ENCODE data around the gene KIF18B.

Gene KIF18B

GRCh38 chr17:44904001-44904984 is 43.3 kb downstream of the KIF18B start:
- FAIRE-seq = no peak

DNA sequence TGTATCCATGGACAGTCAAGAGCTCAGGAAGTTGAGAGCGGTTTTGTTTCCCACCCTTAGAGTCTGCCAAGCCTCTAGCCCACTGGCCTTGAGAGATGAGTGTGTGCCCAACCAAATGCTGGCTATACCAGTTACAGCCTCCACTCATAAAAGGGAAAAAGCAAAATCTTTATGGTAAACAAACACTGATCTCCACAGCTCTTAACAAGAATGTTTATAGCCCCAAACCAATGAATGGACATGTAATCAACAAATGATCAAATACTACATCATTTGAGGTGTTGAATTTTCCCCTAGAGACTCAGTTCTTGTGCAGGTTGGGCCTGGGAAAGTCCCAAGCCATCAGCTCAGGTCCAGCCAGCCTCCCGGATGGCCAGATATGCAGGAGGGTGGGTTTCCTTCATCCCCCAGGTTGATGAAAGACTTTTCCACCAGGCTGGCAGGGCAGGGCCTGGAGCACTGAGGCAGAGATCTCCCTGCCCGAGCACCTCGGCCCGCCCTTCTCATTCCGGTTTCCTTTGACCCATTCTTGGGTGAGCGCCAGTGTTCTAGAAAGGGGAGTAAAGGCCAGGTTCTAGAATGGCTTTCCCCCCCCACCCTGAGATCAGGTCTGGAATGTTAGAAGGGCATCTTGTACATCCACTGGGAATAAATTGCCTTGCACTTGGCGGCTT is 44.4 kb downstream of the KIF18B start:
- no peak for FAIRE-seq

GRCh38 chr17:44902135-44902760 is 45.3 kb downstream of the KIF18B start:
- FAIRE-seq = no peak

DNA sequence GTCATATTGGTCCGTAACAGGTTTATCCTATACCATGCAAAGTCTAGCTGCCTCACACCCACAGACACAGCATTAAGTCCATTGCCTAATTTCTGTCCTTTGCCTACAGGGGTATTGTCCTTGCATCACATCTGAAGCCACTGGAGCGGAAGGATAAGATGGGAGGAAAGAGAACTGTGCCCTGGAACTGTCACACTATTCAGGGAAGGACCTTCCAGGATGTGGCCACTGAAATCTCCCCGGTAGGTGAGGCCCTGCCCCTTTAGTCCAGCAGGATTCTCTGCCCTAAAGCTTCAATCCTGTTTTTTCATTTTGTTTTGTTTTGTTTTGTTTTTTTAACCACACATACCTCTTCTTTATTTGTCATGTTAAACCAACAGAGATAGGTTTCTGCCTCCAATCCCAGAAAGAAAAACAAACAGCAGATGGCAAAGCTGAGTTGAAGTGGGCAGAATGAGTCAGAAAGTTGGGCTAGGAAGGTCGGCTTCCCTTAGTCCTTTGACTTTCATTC is 46.1 kb downstream of the KIF18B start:
- FAIRE-seq = no peak

GRCh38 chr17:44900894-44901293 is 46.7 kb downstream of the KIF18B start:
- FAIRE-seq = no peak

DNA sequence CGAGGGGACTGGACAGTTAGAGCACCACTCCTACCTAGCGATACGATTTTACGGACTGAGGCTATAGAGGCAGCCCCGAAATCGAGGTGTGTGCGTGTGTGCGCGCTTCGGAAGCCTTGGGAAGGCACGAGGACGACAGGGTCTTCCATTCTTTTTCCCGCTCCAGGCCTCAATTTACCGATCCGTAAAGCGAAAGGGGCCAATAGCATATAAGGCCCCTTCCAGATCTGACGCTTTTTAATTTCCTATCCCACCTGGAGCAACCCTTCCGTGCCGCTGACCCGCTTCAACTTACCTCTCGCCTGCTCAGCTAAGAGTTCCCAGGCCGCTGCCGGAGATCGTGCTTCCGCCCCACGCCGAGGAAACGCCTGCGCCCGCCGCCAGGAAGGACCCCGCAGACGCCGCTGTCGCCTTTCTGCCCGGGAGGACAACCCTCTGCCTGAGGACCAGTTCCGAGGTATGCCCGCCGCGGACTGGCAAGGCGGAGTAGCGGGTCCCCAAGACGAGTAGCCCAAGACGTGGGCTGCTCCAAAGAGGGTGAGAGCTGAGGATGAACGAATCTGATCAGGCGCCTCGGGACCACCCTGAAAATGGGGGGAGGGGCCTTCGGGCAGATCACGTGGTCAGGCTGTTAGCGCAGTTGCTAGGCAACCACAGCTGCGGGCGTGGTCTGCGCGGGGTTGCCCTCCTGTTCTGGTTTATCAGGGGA is 48.3 kb downstream of the KIF18B start, which contains the start of gene EFTUD2:
Gene EFTUD2, minus strand, starts transcription at position 372 of the 709 bp plus-strand sequence. CDS start 4,924 bp downstream, outside the sequence.
- no peak for FAIRE-seq

GRCh38 chr17:44898768-44899073 is 48.9 kb downstream of the KIF18B start:
- FAIRE-seq = no peak

GRCh38 chr17:44894642-44895041 is 52.9 kb downstream of the KIF18B start:
- FAIRE-seq = no peak

DNA sequence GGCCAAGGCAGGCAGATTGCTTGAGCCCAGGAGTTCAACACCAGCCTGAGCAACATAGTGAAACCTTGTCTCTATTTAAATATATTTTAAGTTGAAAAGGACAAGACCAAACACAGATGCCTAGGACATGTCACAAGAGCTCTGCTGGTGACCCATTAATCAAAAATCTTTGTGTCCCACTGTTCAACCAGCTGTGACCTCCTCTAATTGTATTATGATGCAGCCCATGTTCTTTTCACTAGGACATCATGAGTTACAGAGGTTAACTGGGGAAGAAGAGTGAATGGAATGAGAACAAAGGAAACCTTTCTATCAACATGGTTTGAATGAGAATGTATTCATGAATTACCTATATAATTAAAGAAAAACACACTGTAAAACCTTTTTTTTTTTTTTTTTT is 55.3 kb downstream of the KIF18B start:
- no peak for FAIRE-seq

DNA sequence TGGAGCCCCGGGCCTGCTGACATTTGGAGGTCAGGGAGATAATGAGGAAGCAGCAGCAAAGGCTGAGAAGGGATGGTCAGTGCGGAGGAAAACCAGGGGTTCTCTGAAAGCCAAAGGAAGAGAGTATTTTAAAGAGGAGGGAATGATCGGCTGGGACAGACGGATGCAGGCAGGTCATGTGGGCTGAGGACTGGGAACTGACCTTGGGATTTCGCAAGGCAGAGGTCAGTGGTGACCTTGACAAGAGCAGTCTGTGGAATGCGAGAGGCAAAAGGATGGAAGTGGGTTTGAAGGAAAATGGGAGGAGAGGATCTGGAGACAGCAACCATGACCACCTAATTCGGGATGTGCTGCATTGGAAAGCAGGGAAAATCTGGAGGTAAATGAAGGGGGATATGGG is 58.6 kb downstream of the KIF18B start:
- no peak for FAIRE-seq

DNA sequence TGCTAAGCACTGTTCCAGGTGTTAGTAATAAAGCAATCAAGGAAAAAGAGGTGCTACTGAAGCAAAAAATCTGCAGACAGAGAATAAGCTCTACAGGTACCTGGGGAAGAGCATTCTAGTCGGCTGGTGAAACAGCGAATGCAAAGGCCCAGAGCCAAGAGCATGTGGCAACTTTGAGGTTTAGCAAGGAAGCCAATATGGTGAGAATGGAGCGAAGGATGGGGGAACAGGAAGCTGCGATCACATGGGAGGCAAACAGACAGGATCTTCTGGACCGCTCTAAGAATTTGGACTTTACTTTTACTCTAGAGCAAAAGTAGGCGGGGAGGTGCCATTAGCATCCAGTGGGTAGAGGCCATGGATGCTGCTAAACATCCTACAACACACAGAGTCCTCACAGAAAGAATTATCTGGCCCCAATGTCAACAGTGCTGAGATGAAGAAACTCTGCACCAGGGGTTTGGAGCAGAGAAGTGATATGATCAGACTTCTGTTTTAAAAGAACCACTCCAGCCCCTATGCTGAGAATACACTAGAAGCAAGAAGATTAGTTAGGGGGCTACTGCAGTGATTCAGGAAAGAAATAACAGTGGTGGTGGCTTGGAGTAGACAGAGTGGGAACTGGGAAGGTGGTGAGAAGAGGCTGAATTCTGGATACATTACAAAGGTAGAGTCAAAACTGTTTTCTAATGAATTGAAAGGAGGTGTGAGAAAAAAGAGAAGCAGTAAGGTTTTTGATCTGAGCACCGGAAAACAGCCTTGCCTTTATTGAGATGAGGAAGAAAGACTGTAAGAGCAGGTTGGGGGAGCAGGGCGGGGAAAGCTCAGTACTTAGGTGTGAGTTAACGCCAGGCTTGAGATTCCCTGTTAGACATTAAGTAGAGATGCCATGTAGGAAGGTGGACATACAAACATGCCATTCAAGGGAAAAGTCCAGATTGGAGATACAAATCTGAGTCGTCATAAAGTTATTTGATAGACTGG is 59.3 kb downstream of the KIF18B start:
- no peak for FAIRE-seq

GRCh38 chr17:44887016-44887415 is 60.6 kb downstream of the KIF18B start:
- no peak for FAIRE-seq

DNA sequence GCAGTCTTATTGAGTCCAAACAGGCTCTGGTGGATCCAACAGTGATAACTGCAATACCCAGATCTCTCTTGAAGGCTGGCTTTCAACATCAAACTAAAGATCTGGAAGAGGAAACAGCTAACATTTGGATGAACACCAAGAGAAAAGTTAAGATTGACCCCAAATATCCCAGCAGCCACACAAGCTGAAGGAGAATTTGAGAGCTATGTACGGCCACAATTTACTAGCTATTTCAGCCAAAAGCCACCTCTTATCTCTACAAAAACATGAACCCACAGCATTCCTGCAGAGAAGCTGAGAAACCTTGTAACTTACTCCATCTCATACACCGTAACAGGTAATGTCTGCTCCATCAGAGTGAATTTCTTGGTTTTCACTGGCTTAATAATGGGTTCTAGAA is 62.6 kb downstream of the KIF18B start:
- no peak for FAIRE-seq

DNA sequence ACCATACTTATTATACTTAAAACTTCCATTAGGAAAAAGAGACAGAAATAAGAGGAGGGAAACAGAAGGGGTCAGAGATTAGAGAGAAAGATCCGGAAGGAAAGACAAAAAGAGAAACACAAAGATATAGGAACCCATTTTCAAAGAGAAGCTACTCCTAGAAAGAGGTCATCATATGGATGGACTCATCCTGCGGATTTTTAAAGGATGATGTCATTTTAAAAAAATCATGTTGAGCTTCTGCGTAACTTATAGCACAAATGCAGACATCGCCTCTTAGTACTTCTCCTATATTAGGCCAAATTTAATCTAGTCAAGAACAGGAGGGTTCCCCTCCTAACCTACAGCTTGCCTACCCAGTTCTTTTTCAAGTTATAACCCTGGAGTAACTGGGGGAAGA is 66.4 kb downstream of the KIF18B start:
- FAIRE-seq = no peak

DNA sequence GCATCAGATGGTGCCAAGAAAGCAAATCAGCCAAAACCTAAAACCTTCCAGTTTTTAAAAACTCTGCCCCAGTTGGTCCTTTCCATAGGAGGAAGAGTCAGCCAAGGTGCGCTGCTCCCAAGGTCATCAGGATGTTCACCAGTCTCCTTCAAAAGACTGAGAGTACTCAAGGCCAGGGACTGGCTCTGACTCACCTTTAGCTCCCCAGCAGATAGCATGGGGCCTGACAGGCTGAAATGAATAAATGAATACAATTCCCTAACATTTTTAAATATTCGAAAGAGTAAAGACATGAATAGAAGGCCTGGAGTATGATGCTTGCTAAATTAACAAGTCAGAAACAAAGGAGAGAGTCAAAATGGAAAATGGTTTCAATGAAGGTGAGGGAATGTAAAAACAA is 67.5 kb downstream of the KIF18B start:
- FAIRE-seq = no peak

GRCh38 chr17:44879376-44879775 is 68.2 kb downstream of the KIF18B start:
- no peak for FAIRE-seq

- FAIRE-seq = peak; percentile 64
Observed at GRCh38 chr17:44878627-44879221, 68.8 kb downstream of the KIF18B start.

DNA sequence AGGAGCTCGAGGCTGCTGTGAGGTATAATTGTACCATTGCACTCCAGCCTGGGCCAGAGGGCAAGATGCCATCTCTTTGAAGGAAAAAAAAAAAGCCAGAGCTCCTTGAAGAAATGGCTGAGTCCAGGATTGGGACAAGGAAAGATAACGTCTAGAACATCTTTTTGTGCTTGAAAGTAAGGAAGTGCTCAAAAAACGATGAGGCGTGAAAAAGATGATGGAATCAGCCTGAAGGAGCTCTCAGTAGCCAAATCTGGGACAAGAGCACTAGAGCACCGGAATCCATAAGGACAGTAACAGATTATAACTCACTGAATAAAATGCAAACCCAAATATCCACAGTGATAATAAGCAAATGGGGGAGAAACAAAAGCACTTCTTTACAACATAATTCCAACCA is 70.5 kb downstream of the KIF18B start:
- no peak for FAIRE-seq

GRCh38 chr17:44875761-44876160 is 71.8 kb downstream of the KIF18B start:
- FAIRE-seq = no peak
